Myometrial cell (primary cell): ENCODE measurements around the gene IPO4. TPM values are rescaled to one million over a fixed set of nuclear protein-coding genes. Genes with fewer than 3 reads are reported as not detected.

Experiments
- total RNA-seq: library from RNA; depleted of rRNA; stranded (reverse); fragments of >200 nt; gene quantifications from 2 replicates; pipeline ENCODE4 v1.2.3, GENCODE V29; 2015

Gene IPO4, protein sequence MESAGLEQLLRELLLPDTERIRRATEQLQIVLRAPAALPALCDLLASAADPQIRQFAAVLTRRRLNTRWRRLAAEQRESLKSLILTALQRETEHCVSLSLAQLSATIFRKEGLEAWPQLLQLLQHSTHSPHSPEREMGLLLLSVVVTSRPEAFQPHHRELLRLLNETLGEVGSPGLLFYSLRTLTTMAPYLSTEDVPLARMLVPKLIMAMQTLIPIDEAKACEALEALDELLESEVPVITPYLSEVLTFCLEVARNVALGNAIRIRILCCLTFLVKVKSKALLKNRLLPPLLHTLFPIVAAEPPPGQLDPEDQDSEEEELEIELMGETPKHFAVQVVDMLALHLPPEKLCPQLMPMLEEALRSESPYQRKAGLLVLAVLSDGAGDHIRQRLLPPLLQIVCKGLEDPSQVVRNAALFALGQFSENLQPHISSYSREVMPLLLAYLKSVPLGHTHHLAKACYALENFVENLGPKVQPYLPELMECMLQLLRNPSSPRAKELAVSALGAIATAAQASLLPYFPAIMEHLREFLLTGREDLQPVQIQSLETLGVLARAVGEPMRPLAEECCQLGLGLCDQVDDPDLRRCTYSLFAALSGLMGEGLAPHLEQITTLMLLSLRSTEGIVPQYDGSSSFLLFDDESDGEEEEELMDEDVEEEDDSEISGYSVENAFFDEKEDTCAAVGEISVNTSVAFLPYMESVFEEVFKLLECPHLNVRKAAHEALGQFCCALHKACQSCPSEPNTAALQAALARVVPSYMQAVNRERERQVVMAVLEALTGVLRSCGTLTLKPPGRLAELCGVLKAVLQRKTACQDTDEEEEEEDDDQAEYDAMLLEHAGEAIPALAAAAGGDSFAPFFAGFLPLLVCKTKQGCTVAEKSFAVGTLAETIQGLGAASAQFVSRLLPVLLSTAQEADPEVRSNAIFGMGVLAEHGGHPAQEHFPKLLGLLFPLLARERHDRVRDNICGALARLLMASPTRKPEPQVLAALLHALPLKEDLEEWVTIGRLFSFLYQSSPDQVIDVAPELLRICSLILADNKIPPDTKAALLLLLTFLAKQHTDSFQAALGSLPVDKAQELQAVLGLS
- 70.4 and 79.0 TPM in 2 replicates for total RNA-seq

GRCh38 chr14:24188251-24189058 lies at the start of gene IPO4:
TSS of gene IPO4 (minus strand) at chr14:24188816. CDS start at chr14:24188787, 29 bp downstream.

GRCh38 chr14:24232645-24233537 lies 44.3 kb upstream of the IPO4 start, which contains the start of gene GMPR2:
TSS of gene GMPR2 (plus strand) at chr14:24232929. CDS start at chr14:24233254, 325 bp downstream.

GRCh38 chr14:24232121-24232644 lies 43.6 kb upstream of the IPO4 start, which contains the start of gene NEDD8:
TSS of gene NEDD8 (minus strand) at chr14:24232367. CDS start at chr14:24232267, 100 bp downstream.

GRCh38 chr14:24215495-24216344 lies 27.1 kb upstream of the IPO4 start, which contains the start of gene MDP1:
TSS of gene MDP1 (minus strand) at chr14:24216066. CDS start at chr14:24215955, 111 bp downstream.

DNA sequence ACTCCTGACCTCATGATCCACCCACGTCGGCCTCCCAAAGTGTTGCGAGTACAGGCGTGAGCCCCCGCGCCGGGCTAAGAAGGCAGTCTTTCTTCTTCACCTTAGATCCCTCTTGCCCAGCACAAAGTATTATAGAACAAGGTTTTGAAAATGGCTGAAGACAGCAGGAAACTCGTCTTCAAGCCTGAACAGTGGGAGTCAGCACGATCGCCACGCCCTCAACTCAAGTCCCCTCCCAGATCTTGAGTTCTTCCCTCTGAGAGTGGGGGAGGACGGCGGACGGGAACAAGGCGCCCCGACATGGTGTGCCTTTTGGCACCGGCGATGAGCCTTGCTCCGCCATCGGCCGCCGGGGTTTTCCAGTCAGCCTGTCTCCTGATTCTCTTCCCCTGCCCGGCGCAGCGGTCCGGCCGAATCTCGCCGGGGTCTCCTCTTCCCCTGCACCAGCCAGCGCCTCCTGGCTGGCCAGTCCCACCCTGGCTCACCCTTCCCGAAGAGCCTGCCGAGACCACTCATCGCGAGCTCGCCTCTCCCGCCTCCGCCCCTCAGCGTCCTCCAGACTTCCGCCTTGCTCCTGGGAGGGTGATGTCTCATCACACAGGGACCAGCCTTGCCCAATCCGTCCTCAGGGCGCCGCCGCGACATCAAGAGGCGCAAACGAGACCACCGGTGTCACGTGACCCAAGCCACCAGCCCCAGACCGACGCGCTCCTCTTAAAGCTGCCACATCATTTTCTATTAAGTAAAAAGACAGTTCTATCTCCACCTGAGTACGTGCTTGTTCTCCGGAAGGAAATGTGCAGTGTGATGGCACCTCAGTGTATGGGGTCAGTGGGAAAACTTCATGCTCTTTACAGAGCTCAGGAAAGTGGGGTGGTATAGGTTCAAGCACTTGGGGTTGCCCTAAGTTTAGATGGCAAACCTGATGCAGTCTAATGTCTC lies 24.6 kb upstream of the IPO4 start, which contains the start of gene CHMP4A:
CHMP4A (minus strand) TSS at position 565 of the 942 bp plus-strand sequence; CDS start at position 516, 49 bp downstream.

DNA sequence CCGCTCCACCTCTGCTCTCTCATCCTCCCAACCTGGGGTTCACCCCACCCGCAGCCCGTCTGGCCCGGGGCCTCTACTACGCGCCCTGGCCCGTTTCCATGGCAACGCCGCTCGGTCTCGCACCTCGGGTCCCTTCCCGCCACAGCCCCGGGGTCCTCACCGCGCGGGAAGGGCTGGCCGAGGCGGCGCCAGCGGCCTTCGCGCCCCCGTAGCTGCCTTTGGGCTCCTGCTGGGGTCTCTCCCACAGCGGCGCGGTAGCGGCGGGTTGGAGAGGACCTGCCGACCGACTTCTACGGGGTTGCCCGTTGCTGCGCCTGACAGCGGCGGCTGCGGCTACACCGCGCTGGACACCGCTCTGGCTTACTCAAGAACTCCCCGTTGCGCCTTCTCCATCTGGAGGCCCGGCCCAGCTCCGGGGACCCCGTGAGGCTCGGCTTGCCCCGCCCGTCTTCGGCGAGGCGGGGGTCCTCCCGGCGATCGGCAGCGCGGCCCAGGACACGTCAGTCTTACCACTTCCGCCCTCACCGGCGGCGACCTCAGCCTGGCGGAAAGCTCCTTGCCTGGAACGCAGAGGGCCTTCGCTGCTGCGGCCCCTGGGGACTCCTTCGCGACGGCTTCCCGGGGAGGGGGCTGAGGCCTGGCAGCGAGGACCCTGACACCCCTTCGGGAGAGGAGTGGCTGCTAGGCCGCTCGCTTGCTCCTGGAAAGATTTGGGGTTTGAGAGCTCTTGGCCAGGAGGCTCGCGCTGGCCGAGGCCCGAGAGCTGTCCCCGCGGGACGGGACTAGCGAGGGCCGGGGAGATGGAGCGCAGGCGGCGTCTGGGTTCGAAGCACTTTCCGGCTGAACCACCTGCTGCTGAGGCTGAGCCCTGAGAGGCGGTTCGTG lies 6.8 kb upstream of the IPO4 start, which contains the start of gene TM9SF1:
TM9SF1 (minus strand) TSS at position 256 of the 885 bp plus-strand sequence. CDS start 422 bp downstream, outside the sequence.

DNA sequence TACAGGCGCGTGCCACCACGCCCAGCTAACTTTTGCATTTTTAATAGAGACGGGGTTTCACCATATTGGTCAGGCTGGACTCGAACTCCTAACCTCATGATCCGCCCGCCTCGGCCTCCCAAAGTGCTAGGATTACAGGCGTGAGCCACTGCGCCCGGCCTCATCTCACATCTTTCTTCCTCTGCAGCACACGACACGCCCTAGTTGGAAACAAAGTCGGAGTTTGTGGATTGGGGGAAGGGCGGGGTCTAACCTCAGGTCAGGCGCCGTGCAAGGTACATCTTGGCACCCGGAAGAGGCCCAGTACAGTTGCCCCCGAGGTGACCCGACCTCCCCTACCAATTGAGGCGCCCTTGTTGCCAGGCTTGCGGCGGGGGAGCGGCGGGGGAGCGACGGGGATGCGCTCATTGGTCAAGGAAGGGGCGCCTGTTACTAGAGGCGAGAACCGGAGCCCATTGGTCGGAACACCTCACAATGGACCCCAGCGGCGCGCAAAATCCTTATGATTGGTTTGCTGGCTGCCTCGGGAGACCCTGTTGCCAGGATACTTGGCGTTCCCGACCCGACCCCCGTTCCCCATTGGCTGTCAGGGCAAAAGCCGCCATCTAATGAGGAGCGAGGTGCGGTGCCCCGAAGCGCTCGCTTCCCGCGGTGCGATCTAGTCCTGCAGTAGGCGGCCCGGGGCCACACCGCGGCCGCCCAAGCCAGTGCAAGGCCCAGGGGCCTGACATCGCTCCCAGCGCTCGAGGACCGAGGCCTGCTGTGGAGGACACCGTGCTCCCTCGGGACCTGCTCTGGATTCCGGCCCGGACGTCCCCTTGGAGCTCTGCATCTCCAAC lies 17.0 kb downstream of the IPO4 start, which contains the start of gene REC8:
REC8 (plus strand) TSS at position 659 of the 839 bp plus-strand sequence. CDS start 473 bp downstream, outside the sequence.

GRCh38 chr14:24160850-24161804 lies 27.5 kb downstream of the IPO4 start, which contains the start of gene IRF9:
TSS of gene IRF9 (plus strand) at chr14:24161265. CDS start at chr14:24162145, 880 bp downstream.

GRCh38 chr14:24146978-24147760 lies 41.4 kb downstream of the IPO4 start, which contains the start of gene RNF31:
TSS of gene RNF31 (plus strand) at chr14:24147498. CDS start at chr14:24147699, 201 bp downstream.

GRCh38 chr14:24146453-24146977 lies 42.1 kb downstream of the IPO4 start, which contains the start of gene PSME2:
TSS of gene PSME2 (minus strand) at chr14:24146610. CDS start at chr14:24146581, 29 bp downstream.

GRCh38 chr14:24141097-24141880 lies 47.3 kb downstream of the IPO4 start, which contains the start of gene EMC9:
TSS of gene EMC9 (minus strand) at chr14:24141591. CDS start at chr14:24141304, 287 bp downstream.

